Activated CD8-positive, alpha-beta T cell treated with anti-CD3 and anti-CD28 coated beads for 36 hours (primary cell): ENCODE data around the gene VGF. TPM values are rescaled to one million over a fixed set of nuclear protein-coding genes. Genes with fewer than 3 reads are reported as not detected.
A peak's percentile ranks its signal among the peaks of the same experiment; 100 is the strongest.
"Not testable (repeated sequence)": the region's sequence is repeated elsewhere in the genome, so short reads cannot be mapped to it uniquely, and the experiment has no call there.

Experiments
- ATAC-seq: fragments of 200-7000 bp; cut with Tn5 transposase; one replicate; pipeline ENCODE4 v1.10.0; 2021; ENCODE audit warnings: mild to moderate bottlenecking, moderate library complexity
- CTCF ChIA-PET: fragments of 350-600 bp; sonication (Branson Sonifier 250); formaldehyde crosslinking; loops from one replicate; lab custom pipeline; 2021; ENCODE audit warnings: antibody characterized with exemption; lab: Charles Lee
- POLR2A ChIA-PET: fragments of 350-600 bp; sonication (Branson Sonifier 250); formaldehyde crosslinking; loops from one replicate; lab custom pipeline; 2021; ENCODE audit warnings: antibody characterized with exemption; lab: Charles Lee
- DNase-seq: peaks from one replicate; pipeline ENCODE4 v3.0.0-alpha.2; 2020
- H3K27ac Mint-ChIP-seq: one replicate; pipeline ENCODE4 v1.8.0; 2021; ENCODE audit warnings: mild to moderate bottlenecking, mixed read lengths
- H3K27me3 Mint-ChIP-seq: one replicate; pipeline ENCODE4 v1.8.0; 2021; ENCODE audit warnings: mixed read lengths
- H3K36me3 Mint-ChIP-seq: one replicate; pipeline ENCODE4 v1.8.0; 2021; ENCODE audit warnings: low read depth, mixed read lengths
- H3K4me1 Mint-ChIP-seq: one replicate; pipeline ENCODE4 v1.8.0; 2021; ENCODE audit warnings: low read depth, mixed read lengths
- H3K4me3 Mint-ChIP-seq: one replicate; pipeline ENCODE4 v1.8.0; 2021; ENCODE audit warnings: mild to moderate bottlenecking, moderate library complexity, mixed read lengths
- H3K9me3 Mint-ChIP-seq: one replicate; pipeline ENCODE4 v1.8.0; 2021; ENCODE audit warnings: mixed read lengths
- CTCF ChIP-seq: fragments of 200-600 bp; IDR thresholded peaks from one replicate; pipeline ENCODE4 v1.8.0; 2022; ENCODE audit warnings: antibody characterized with exemption, mild to moderate bottlenecking
- intact Hi-C: fragments of 100-400 bp; cut with micrococcal nuclease; formaldehyde crosslinking; loops from one replicate; pipeline ENCODE4 v1.10.0; 2022
- total RNA-seq, 2 experiments: library from RNA; stranded (reverse); gene quantifications; one replicate each; pipeline ENCODE4 v1.2.3, GENCODE V29; 2021

The VGF gene
- total RNA-seq, 2 experiments from 2014 or later, result not detected

DNA sequence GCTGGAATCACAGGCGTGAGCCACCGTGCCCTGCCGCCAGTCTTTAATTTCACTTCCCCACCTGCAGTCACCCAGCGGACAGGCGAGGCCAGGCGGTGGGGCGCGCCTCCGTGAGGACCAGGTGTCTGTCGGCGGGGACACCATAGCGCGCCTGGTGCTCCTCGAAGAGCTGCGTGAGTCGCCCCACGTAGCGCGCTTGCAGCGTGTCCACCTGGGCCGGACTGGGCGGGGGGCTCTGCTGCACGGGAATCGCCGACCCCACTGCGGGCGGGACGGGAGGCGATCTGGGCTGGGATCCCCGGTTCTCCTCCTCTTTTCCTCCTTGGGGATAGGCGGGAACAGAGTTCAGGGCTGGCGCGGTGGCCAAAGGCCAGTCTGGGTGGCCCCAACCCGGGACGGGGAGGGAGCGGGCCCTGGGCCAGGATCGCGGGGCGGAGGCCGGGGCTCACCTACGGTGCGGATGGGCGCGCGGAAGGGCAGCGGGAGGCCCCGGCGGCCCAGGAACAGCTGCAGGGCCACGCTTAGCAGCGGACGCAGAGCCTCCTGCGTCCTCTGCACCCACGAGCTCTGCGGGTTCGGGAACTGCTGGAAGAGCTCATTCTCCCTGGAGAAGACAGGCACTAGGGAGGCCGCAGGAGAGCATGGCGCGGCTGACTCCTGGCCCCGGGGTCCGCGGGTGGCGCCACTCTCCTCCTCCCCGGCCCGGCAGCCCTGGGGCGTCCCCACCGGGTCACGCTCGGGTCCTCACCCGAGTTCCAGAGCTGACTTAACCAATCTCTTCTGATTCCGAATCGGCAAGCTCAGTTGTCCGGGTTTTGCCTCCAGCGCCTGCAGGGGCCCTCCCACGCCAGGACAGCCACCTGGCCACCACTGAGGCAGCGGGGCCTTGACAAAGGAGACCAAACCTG is 36.6 kb upstream of the VGF start:
- Mint-ChIP-seq H3K36me3 (peaks cover 2% of the 10 kb centered on the region), H3K27ac (no peak overlapping the region), H3K4me1 (peaks cover 2% of the 10 kb centered on the region), H3K9me3 (no peaks in the 10 kb centered on the region), H3K4me3 (no peak overlapping the region), H3K27me3 (peaks cover 27% of the 10 kb centered on the region)
- ChIA-PET POLR2A (interaction anchor here (0.8 kb wide), 1 partner anchor 15 kb away, joined by 3 read pairs; the partner anchor contains the start of gene PLOD3), CTCF (interaction anchor here (2.0 to 4.7 kb wide), 2 partner anchors 9 to 10 kb away, joined by 9 to 24 read pairs; no protein-coding TSS in a partner anchor)
- no peak for DNase-seq
- no peak for ATAC-seq
- no peak for TF ChIP-seq CTCF
- intact Hi-C loops, result no loop called here

GRCh38 chr7:101200862-101201599 is 35.7 kb upstream of the VGF start, which contains the start of gene MOGAT3:
Gene MOGAT3, minus strand, starts transcription at chr7:101201036. Its CDS starts 182 bp downstream, at chr7:101200854.
- H3K4me1 Mint-ChIP-seq, result peaks cover 2% of the 10 kb centered on the region
- H3K27me3 Mint-ChIP-seq, result peaks cover 27% of the 10 kb centered on the region
- ATAC-seq, result peak; percentile 56
- H3K4me3 Mint-ChIP-seq, result no peak within 1 kb of the TSS
- TF ChIP-seq CTCF, result no peak
- ChIA-PET POLR2A (interaction anchor here (0.5 kb wide), 1 partner anchor 21 kb away, joined by 3 read pairs; no protein-coding TSS in a partner anchor), CTCF (interaction anchor here (0.6 to 2.0 kb wide), 3 partner anchors 9 to 204 kb away, joined by 3 to 9 read pairs (median 8); no protein-coding TSS in a partner anchor)
- H3K36me3 Mint-ChIP-seq, result no peaks in the 10 kb centered on the region
- no peaks in the 10 kb centered on the region for H3K9me3 Mint-ChIP-seq
- no peak within 1 kb of the TSS for H3K27ac Mint-ChIP-seq
- intact Hi-C loops, result no loop called here
- no peak for DNase-seq

GRCh38 chr7:101200504-101200861 is 35.1 kb upstream of the VGF start:
- CTCF ChIA-PET, result interaction anchor here (0.6 to 2.0 kb wide), 4 partner anchors 8 to 205 kb away, joined by 3 to 9 read pairs (median 6); partner anchors contain the start of genes PLOD3 and ZNHIT1
- peaks cover 2% of the 10 kb centered on the region for H3K4me1 Mint-ChIP-seq
- no peak overlapping the region for H3K4me3 Mint-ChIP-seq
- POLR2A ChIA-PET, result interaction anchor here (0.5 kb wide), 1 partner anchor 21 kb away, joined by 3 read pairs; no protein-coding TSS in a partner anchor
- no peaks in the 10 kb centered on the region for H3K36me3 Mint-ChIP-seq
- no peaks in the 10 kb centered on the region for H3K9me3 Mint-ChIP-seq
- no peak for DNase-seq
- intact Hi-C loops, result no loop called here
- peaks cover 29% of the 10 kb centered on the region for H3K27me3 Mint-ChIP-seq
- TF ChIP-seq CTCF, result no peak
- ATAC-seq, result no peak
- H3K27ac Mint-ChIP-seq, result no peak overlapping the region

DNA sequence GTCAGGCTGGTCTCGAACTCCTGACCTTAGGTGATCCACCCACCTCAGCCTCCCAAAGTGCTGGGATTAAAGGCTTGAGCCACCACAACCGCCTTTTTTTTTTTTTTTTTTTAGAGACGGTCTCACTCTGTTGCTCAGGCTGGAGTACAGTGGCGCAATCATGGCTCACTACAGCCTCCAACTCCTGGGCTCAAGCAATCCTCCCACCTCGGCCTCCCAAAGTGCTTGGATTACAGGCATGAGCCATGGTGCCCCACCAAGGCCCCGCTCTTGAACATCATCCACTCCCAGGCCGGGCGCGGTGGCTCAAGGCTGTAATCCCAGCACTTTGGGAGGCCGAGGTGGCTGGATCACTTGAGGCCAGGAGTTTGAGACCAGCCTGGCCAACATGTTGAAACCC is 34.2 kb upstream of the VGF start:
- DNase-seq, H3K27ac Mint-ChIP-seq, intact Hi-C loops, H3K9me3 Mint-ChIP-seq, POLR2A ChIA-PET, H3K4me1 Mint-ChIP-seq, H3K36me3 Mint-ChIP-seq, H3K4me3 Mint-ChIP-seq, ATAC-seq: not testable (repeated sequence)
- H3K27me3 Mint-ChIP-seq, result peaks cover 31% of the 10 kb centered on the region
- CTCF ChIA-PET, result interaction anchor here (1.0 to 2.0 kb wide), 5 partner anchors 7 to 83 kb away, joined by 4 to 9 read pairs (median 5); partner anchors contain the start of genes PLOD3 and ZNHIT1

GRCh38 chr7:101198476-101198875 is 33.1 kb upstream of the VGF start:
- CTCF ChIA-PET, result interaction anchor here (1.4 to 1.5 kb wide), 2 partner anchors 54 to 84 kb away, joined by 4 to 5 read pairs; no protein-coding TSS in a partner anchor
- ATAC-seq, result no peak
- no peak overlapping the region for H3K4me3 Mint-ChIP-seq
- H3K4me1 Mint-ChIP-seq, result peaks cover 2% of the 10 kb centered on the region
- intact Hi-C loops, result no loop called here
- H3K27ac Mint-ChIP-seq, result no peak overlapping the region
- H3K36me3 Mint-ChIP-seq, result no peaks in the 10 kb centered on the region
- peaks cover 26% of the 10 kb centered on the region for H3K27me3 Mint-ChIP-seq
- H3K9me3 Mint-ChIP-seq, result no peaks in the 10 kb centered on the region
- no peak for TF ChIP-seq CTCF
- POLR2A ChIA-PET, result no interaction called here
- DNase-seq, result no peak
